Thoracic aorta (tissue), 2 donors: ENCODE measurements around the gene ARPC5L. TPM values are rescaled to one million over a fixed set of nuclear protein-coding genes. Genes with fewer than 3 reads are reported as not detected.

Experiments
- ATAC-seq: fragments of 150-250 bp; one replicate; pipeline ENCODE4 v1.8.0; 2017; ENCODE audit warnings: low read depth; ENCODE audit not compliant: insufficient number of reproducible peaks, low FRiP score
- DNase-seq: peaks from one replicate; pipeline ENCODE4 v3.0.0-alpha.2; 2020; ENCODE audit warnings: low spot score
- H3K27ac ChIP-seq, 2 donors: fragments of 200-600 bp; sonication (generic); 1 replicate in 1 of 2; 2 replicates in 1 of 2; pipeline ENCODE4 v1.5.1; 2016; ENCODE audit warnings: mild to moderate bottlenecking in 2 of 2, moderate library complexity in 2 of 2
- H3K27me3 ChIP-seq: fragments of 200-600 bp; sonication (generic); replicated peaks from 2 replicates; pipeline ENCODE4 v1.6.0; 2016; ENCODE audit warnings: mild to moderate bottlenecking; ENCODE audit not compliant: insufficient read depth
- H3K36me3 ChIP-seq: fragments of 200-600 bp; sonication (generic); one replicate; pipeline ENCODE4 v1.5.1; 2016
- H3K4me1 ChIP-seq, 2 donors: fragments of 200-600 bp; sonication (generic); 1 replicate in 1 of 2; 2 replicates in 1 of 2; pipeline versions ENCODE4 v1.5.1 to v1.6.0; 2016; ENCODE audit warnings: low read depth in 2 of 2, mild to moderate bottlenecking in 1 of 2; ENCODE audit not compliant: control insufficient read depth in 1 of 2
- H3K4me3 ChIP-seq: fragments of 200-600 bp; sonication (generic); 2 replicates; pipeline ENCODE4 v1.5.1; 2016; ENCODE audit warnings: mild to moderate bottlenecking
- H3K9me3 ChIP-seq: fragments of 200-600 bp; sonication (generic); 2 replicates; pipeline ENCODE4 v1.5.1; 2016
- total RNA-seq, 2 donors: library from RNA; depleted of rRNA; stranded (reverse); fragments of >200 nt; gene quantifications; one replicate each; pipeline versions ENCODE4 v1.1.0 to v1.2.3, GENCODE V29; 2016
- TF ChIP-seq, protein P1 (sequence below): fragments of 200-600 bp; sonication (generic); IDR thresholded peaks from one replicate; pipeline ENCODE4 v1.5.1; 2019; ENCODE audit warnings: antibody characterized with exemption

ARPC5L gene
- total RNA-seq, 2 donors from 2014 or later: 14.1 to 22.8 TPM

DNA sequence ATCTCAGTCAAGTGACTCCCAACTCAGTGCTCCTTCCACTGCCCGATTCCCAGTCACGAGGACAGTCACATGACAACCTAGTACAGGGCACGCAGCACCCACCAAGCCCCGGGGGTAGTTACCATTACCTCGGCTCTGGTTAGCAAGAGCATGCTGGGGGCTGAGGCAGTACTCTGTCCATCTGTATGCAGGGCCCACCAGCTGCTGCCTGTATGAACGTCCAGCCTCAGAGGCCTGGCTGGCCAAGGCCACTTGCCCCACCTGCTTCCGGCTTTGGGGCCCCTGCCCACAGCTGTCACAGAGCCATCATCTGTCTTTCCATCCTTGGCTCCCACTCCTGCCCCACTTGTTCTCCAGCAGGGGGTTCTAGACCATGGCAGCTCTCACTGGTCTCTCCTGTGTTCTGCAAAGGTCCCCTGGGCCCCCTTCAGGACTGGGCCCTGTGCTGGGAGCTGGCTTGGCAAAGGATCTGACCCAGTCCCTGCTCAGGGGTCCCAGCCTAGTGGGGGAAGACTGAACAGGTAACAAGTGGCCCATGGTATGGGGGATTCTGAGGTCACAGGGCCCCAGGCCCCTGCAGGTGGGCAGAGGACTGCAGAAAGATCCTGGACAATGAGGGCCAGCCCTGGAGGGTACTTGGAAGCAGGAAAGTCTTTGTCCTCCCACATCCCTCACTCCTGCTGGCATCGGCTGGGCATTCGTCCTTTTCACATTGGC lies 3.4 kb upstream of the ARPC5L start:
- DNase-seq (no peak), ATAC-seq (no peak)
- Histone ChIP-seq H3K36me3 (peaks cover 35% of the 10 kb centered on the region), H3K9me3 (no peaks in the 10 kb centered on the region), H3K4me3 (no peak overlapping the region), H3K27ac (no peak overlapping the region), H3K27me3 (no peaks in the 10 kb centered on the region), H3K4me1 (peaks cover 14 to 22% of the 10 kb centered on the region in 2 donors)
- TF ChIP-seq, protein P1, sequence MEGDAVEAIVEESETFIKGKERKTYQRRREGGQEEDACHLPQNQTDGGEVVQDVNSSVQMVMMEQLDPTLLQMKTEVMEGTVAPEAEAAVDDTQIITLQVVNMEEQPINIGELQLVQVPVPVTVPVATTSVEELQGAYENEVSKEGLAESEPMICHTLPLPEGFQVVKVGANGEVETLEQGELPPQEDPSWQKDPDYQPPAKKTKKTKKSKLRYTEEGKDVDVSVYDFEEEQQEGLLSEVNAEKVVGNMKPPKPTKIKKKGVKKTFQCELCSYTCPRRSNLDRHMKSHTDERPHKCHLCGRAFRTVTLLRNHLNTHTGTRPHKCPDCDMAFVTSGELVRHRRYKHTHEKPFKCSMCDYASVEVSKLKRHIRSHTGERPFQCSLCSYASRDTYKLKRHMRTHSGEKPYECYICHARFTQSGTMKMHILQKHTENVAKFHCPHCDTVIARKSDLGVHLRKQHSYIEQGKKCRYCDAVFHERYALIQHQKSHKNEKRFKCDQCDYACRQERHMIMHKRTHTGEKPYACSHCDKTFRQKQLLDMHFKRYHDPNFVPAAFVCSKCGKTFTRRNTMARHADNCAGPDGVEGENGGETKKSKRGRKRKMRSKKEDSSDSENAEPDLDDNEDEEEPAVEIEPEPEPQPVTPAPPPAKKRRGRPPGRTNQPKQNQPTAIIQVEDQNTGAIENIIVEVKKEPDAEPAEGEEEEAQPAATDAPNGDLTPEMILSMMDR: no peak

DNA sequence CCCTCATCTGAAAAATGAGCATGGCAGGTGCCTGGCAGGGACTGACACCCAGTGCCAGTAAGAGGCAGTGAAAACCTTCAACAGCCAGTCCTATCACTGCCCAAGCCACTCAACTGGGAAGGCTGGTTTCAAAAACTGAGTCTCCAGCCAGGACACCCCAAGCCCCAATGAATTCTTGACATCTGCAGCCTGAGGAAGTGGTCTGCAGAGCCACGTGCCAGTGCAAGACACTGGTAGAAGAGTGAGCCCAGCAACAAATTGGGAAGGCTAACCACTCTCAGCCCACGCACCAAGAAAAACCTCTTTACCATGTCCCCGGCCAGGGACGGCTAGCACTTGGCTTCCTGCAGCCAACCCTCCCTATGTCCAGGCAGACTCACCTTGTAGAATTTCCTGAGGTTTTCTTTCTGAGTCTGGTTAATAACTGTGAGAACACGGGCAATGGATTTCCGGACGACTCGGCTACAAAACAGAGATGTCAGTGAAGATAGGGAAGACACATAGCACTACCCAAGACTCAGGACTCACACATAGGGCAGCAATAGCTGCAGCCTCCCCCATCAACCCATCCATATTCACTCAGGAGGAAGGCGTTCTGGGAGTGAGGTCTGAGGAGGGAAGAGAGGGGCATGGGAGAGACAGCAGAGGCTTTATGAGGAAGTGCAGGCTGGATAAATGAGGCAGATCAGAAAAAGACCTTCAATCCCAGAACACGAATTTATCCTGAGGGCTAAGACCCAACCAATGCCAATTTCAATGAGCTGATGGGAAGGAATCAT lies 1.9 kb upstream of the ARPC5L start:
- DNase-seq: no peak
- no peaks in the 10 kb centered on the region for H3K27me3 ChIP-seq
- H3K9me3 ChIP-seq: no peaks in the 10 kb centered on the region
- no peak for ATAC-seq
- peaks cover 35% of the 10 kb centered on the region for H3K36me3 ChIP-seq
- H3K4me1 ChIP-seq: peaks cover 14 to 20% of the 10 kb centered on the region in 2 donors
- no peak overlapping the region for H3K27ac ChIP-seq
- TF ChIP-seq, protein P1: no peak
- peak overlapping the region; percentile 77 for H3K4me3 ChIP-seq

DNA sequence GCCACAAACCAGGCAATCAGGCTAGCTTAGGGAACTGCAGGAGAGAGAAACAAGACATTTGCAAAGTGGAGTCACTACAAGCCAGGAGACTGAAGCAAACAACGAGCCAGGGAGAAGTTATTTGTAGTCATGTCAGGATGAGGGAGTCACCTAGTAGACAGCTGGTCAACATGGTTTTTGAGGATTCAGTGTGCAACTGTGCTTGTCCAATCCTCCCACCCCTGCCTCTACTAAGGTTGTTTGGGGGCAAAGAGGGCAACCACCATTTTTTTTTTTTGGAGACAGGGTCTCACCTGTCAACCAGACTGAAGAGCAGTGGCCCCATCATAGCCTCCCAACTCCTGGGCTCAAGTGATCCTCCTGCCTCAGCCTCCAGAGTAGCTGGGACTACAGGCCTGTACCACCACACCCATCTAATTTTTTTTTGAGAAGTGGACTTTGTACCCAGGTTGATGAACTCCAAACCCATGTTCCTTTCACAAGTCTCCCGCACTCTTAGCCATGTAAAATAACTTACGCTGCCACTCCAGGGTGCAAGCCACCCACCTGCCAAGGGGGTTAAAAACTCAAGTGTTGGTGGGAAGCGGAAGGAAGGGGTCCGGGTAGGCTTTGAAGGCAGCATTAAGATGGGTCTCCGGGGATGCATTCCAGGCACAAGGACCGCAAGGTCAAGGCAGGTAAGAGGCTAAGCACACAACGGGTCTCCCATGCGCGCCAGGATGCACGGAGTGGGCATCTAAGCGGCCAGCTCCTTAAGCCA lies 1.2 kb upstream of the ARPC5L start:
- Histone ChIP-seq H3K27me3 (no peaks in the 10 kb centered on the region), H3K27ac (peak overlapping the region; percentile 90 to 91), H3K9me3 (no peaks in the 10 kb centered on the region), H3K36me3 (peaks cover 35% of the 10 kb centered on the region), H3K4me1 (peaks cover 14 to 20% of the 10 kb centered on the region in 2 donors), H3K4me3 (peak overlapping the region; percentile 77)
- TF ChIP-seq, protein P1: no peak
- DNase-seq: no peak
- ATAC-seq: no peak

DNA sequence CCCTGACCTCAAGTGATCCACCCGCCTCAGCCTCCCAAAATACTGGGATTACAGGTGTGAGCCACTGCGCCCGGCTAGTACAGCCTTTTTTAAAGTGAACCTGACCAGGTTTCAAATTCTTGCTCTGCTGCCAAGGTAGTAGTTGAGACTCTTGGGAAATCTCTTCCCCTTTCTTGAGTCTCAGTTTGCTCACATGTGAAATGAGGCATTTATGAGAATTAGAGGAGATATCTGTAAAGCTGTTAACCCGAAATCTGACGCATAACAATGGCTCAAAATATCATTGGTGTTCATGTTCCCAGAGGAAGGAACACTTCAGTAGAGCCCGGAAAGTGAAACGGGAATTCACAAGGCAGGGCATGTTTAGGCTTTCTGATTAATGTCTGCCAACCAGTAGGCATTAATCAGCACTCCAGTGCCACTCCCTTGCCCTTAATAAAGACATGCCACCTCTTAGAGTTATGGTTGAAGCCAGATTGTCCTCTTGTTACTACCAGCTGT lies 1.5 kb downstream of the ARPC5L start:
- DNase-seq (no peak), ATAC-seq (no peak)
- Histone ChIP-seq H3K27me3 (no peaks in the 10 kb centered on the region), H3K36me3 (peaks cover 21% of the 10 kb centered on the region), H3K4me1 (peaks cover 20 to 28% of the 10 kb centered on the region in 2 donors), H3K27ac (no peak overlapping the region), H3K4me3 (no peak overlapping the region), H3K9me3 (no peaks in the 10 kb centered on the region)
- TF ChIP-seq, protein P1: no peak
